GM12864 (cell line): ENCODE results near the gene NRAP.

Experiments
- DNase-seq: peaks from one replicate; pipeline ENCODE4 v3.0.0-alpha.2; 2011; ENCODE audit warnings: low read depth
- H3K4me3 ChIP-seq: 2 replicates; pipeline ENCODE4 v1.5.1; 2011; ENCODE audit warnings: mild to moderate bottlenecking, low read depth, low read length, control low read depth
- TF ChIP-seq, protein P1 (sequence below): IDR thresholded peaks from 2 replicates; pipeline ENCODE4 v1.5.1; 2011; ENCODE audit warnings: low read depth, mild to moderate bottlenecking, moderate library complexity, low read length, control low read depth, inconsistent platforms; ENCODE audit errors: missing control alignments

The NRAP gene

DNA sequence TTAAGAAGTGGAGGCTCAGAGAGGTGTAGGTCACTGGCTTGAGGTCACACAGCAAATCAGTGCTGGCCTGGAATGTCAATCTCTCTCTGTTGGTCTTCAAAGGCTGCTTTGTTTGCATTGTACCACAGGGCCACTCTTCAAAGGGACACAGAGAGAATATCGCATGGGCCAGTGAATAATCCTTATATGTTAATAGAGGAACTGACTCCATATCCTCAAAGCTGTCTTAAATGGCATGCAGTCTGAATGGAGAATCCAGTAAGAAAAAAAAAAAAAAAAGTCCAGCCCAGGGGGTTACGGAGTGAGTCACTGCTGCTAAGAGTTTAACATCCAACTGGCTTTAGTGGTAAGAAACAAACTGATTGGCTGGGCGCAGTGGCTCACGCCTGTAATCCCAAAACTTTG, 54.1 kb downstream of the NRAP start:
- DNase-seq, result no peak
- H3K4me3 ChIP-seq, result no peak overlapping the region
- TF ChIP-seq, protein P1, sequence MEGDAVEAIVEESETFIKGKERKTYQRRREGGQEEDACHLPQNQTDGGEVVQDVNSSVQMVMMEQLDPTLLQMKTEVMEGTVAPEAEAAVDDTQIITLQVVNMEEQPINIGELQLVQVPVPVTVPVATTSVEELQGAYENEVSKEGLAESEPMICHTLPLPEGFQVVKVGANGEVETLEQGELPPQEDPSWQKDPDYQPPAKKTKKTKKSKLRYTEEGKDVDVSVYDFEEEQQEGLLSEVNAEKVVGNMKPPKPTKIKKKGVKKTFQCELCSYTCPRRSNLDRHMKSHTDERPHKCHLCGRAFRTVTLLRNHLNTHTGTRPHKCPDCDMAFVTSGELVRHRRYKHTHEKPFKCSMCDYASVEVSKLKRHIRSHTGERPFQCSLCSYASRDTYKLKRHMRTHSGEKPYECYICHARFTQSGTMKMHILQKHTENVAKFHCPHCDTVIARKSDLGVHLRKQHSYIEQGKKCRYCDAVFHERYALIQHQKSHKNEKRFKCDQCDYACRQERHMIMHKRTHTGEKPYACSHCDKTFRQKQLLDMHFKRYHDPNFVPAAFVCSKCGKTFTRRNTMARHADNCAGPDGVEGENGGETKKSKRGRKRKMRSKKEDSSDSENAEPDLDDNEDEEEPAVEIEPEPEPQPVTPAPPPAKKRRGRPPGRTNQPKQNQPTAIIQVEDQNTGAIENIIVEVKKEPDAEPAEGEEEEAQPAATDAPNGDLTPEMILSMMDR, result no peak

DNA sequence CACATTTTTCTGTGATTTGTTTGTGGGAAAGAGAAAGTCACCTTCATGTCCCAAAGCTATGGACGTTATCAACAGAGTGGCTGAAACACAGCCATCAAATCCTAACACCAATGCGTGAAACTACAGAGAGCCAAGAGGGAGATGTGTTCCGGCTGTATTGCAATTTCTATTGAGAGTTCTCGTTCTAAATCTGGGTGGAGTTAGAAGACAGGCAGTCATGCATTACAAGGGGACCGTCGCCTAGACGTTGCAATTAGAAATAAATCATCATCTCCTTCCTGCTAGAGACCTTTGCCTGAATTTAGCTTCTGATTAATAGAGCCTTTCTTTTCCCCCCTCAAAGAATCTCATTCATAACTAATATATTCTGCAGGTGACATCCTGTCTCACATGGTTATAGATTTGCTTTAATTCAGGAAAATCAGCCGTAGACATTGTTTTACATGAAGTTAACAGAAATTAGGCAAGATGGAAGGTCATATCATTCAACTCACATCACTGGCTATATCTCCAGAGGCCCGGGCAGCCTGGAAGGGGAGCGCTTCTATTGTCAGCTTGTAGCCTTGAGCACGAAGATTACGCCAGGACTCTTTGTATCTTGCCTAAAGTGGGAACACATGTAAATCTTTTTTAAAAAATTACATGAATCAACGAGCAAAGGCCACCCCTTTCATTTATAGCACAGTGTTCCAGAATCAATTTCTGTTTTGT, 58.4 kb downstream of the NRAP start:
- TF ChIP-seq, protein P1, result no peak

DNA sequence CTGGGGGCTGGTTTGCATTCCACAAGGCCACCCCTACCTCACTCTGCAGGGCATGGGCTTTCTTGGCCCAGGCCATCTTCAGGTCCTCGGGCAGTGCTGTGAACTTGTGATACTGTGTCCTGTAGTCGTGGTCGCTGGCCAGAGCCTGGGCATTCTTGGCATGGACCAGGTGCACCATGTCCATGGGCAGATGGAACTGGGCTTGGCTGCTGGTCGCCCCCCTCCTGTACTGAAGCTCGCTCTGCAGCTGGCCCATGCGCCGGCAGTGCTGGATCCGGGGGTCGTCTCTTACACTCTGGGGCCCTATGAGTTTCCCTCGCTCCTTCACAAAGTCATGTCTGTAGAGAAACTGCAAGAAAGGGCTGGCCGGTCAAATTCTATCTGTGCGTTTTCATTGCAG, 59.3 kb downstream of the NRAP start:
- TF ChIP-seq, protein P1, result no peak
- H3K4me3 ChIP-seq, result no peak overlapping the region
- no peak for DNase-seq

More for the DNA sequence above, 58.4 kb downstream of the NRAP start:
- DNase-seq, result no peak
- no peak overlapping the region for H3K4me3 ChIP-seq

DNA sequence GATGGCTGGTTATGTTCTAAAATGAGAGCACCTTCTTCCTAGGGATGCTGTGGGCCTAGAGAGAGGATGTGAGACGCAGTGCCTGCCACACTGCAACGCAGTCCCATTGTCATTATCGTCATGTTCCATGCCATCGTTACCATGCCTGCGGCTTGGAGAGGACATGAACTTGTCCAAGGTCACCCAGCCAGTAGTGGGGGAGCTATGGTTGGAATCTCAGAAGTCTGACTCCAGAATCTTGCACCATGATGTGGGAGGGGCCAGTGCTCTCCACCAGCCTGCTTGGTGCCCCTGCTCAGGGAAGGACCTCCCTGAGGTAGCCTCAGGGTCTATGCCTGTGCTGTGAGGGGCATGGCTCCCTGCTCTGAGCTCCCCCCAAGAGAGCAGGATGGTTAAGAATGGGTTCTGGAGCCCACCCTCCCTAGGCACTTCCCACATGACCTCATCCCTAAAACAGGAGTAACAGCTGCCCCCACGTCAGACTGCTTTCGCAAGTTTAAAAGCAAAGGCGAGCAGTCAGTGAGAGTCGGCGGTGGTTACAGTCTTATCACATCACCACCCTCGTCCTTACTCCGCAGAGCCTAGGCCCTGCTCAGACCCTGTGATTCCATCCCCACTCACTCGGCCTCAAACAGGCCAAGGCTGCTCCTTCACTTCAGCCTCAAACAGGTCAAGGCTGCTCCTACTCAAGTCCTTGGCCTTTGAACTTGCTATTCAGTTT, 60.6 kb downstream of the NRAP start:
- no peak for DNase-seq
- H3K4me3 ChIP-seq, result no peak overlapping the region
- TF ChIP-seq, protein P1, result no peak

DNA sequence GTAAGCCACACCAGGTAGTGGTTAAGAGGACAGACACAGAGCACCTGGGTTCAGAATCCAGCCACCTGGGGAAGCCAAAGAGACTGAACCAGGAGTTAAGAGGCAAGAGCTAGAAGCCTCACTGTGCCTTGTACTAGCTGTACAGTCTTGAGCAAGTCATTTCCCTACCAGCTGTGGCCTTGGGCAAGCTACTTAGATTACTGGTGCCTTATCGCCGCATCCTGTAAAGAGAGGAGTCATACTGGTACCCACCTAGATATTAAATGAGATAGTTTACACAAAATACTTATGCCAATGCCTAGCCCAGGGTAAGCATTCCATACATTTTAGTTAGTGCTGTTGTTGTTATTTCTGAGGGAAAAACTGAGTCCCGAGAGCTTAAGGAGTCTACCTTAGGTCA, 63.3 kb downstream of the NRAP start:
- TF ChIP-seq, protein P1, result no peak
- H3K4me3 ChIP-seq, result no peak overlapping the region
- no peak for DNase-seq

DNA sequence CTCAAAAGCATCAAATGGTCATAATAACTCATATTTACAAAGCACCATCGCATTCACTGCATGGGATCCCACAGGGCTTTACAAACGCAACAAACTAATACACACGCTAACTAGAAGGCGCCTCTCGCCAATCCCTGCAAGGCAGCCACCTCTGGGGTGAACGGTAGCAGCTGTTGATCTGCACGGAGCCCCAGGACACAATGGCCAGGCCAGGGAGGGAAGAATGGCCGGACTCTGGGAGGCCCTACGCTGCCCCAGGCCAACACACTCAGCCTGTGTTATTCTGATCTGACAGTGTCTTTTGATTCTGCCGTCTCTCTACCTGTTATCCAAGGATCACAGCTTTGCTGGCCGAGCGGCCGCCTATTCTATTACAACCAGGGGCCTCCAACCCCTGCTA, 69.2 kb downstream of the NRAP start:
- TF ChIP-seq, protein P1, result no peak
- no peak for DNase-seq
- H3K4me3 ChIP-seq, result no peak overlapping the region
